ENCODE results near the gene ROPN1B. TPM values are rescaled to one million over a fixed set of nuclear protein-coding genes. Genes with fewer than 3 reads are reported as not detected.

ROPN1B gene
- total RNA-seq, 2 donors from 2014 or later: not detected

GRCh38 chr3:126021224-126021623 is 52.2 kb downstream of the ROPN1B start:
- no peak overlapping the region for H3K4me3 Mint-ChIP-seq
- no peak overlapping the region for H3K27ac Mint-ChIP-seq
- no peak for ATAC-seq (replicated peaks in 1 of 2)
- no peaks in the 10 kb centered on the region for H3K9me3 Mint-ChIP-seq
- H3K4me1 Mint-ChIP-seq (ENCODE audit: low read depth): no peaks in the 10 kb centered on the region
- no peaks in the 10 kb centered on the region for H3K27me3 Mint-ChIP-seq (ENCODE audit: low read depth)
- H3K36me3 Mint-ChIP-seq (ENCODE audit: insufficient read depth in 2 of 2): no peaks in the 10 kb centered on the region
- no peak for DNase-seq

DNA sequence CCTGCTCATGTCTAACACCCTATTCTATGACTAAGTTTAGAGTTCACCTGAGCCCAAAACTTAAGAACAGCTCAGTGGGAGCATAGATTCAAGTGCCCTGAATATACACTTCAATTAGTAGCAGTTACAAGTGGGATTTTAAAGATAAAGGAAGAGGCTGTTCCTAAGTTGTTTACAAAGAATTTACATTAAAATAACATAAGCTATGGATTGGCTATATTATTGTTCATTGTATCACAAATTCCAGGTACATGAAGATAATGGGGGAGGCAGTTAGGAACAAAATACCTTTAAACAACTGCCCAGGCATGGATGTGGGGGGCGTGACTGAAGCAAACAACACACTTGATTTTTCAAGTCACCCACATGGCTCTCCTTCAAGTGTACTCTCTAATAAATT is 52.7 kb downstream of the ROPN1B start:
- Mint-ChIP-seq H3K27me3 (ENCODE audit: low read depth) (no peaks in the 10 kb centered on the region), H3K36me3 (ENCODE audit: insufficient read depth in 2 of 2) (no peaks in the 10 kb centered on the region), H3K9me3 (no peaks in the 10 kb centered on the region), H3K4me3 (no peak overlapping the region), H3K4me1 (ENCODE audit: low read depth) (no peaks in the 10 kb centered on the region), H3K27ac (no peak overlapping the region)
- ATAC-seq (replicated peaks in 1 of 2): no peak
- DNase-seq: no peak

GRCh38 chr3:126022741-126023359 is 53.9 kb downstream of the ROPN1B start:
- Mint-ChIP-seq H3K27me3 (ENCODE audit: low read depth) (no peaks in the 10 kb centered on the region), H3K4me3 (no peak overlapping the region), H3K36me3 (ENCODE audit: insufficient read depth in 2 of 2) (peaks cover 4 to 5% of the 10 kb centered on the region in 2 donors), H3K9me3 (peaks cover 1 to 3% of the 10 kb centered on the region in 2 donors), H3K4me1 (ENCODE audit: low read depth) (no peaks in the 10 kb centered on the region), H3K27ac (no peak overlapping the region)
- no peak for ATAC-seq (replicated peaks in 1 of 2)
- no peak for DNase-seq

DNA sequence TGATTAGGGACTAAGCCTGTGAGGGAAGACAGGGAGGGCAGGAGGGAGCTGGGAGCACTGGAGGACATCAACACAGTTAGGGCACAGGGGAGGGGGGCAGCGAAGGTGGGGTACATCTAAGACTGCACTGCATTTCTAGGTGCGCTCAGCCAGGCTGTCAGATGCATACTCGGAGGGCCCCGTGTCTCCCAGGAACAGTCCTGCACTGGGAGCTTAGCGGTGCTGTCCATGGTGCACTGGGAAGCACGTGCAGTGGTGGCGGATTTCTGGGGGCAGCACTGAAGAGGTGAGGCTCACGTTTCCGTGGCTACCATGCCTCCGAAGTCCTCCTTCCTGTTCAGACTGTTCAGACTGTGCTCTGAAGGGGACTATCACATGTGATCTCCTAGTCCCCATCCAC is 54.4 kb downstream of the ROPN1B start:
- DNase-seq (no peak), ATAC-seq (replicated peaks in 1 of 2) (no peak)
- Mint-ChIP-seq H3K27me3 (ENCODE audit: low read depth) (no peaks in the 10 kb centered on the region), H3K4me3 (no peak overlapping the region), H3K36me3 (ENCODE audit: insufficient read depth in 2 of 2) (peaks cover 5 to 6% of the 10 kb centered on the region in 2 donors), H3K27ac (no peak overlapping the region), H3K4me1 (ENCODE audit: low read depth) (no peaks in the 10 kb centered on the region), H3K9me3 (peaks cover 1 to 3% of the 10 kb centered on the region in 2 donors)

- DNase-seq (no peak), ATAC-seq (replicated peaks in 1 of 2) (no peak)
- Mint-ChIP-seq H3K27me3 (ENCODE audit: low read depth) (no peaks in the 10 kb centered on the region), H3K27ac (no peak overlapping the region), H3K4me3 (no peak overlapping the region), H3K36me3 (ENCODE audit: insufficient read depth in 2 of 2) (peaks cover 6% of the 10 kb centered on the region in 2 donors), H3K9me3 (peaks cover 1 to 3% of the 10 kb centered on the region in 2 donors), H3K4me1 (ENCODE audit: low read depth) (no peaks in the 10 kb centered on the region)
Observed at GRCh38 chr3:126024049-126024854, 55.3 kb downstream of the ROPN1B start.

- Mint-ChIP-seq H3K27me3 (ENCODE audit: low read depth) (no peaks in the 10 kb centered on the region), H3K4me3 (no peak overlapping the region), H3K36me3 (ENCODE audit: insufficient read depth in 2 of 2) (peaks cover 9 to 10% of the 10 kb centered on the region in 2 donors), H3K9me3 (peaks cover 3 to 4% of the 10 kb centered on the region in 2 donors), H3K27ac (no peak overlapping the region), H3K4me1 (ENCODE audit: low read depth) (no peaks in the 10 kb centered on the region)
- ATAC-seq (replicated peaks in 1 of 2) (no peak), DNase-seq (no peak)
Observed at GRCh38 chr3:126025116-126025729, 56.2 kb downstream of the ROPN1B start.

DNA sequence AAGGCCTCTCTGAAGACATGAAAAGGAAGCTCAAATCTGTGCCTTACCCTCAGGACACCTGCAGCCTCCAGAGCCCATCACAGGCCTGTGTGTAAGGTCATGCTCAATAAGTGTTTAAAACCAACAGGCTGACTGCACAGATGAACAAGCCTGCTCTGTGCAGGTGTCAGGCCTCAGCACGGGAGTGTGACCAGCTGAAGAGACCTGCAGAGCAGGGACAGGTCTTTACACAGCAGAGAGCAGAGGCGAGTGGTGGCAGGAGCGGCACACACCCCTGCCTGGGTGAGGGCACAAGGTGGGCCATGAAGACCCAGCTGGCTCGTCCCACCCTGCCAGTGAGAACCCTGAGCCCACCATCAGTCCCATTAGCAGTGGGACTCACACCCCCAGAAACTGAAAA is 56.9 kb downstream of the ROPN1B start:
- Mint-ChIP-seq H3K4me3 (no peak overlapping the region), H3K9me3 (peaks cover 3 to 4% of the 10 kb centered on the region in 2 donors), H3K27me3 (ENCODE audit: low read depth) (no peaks in the 10 kb centered on the region), H3K4me1 (ENCODE audit: low read depth) (no peaks in the 10 kb centered on the region), H3K36me3 (ENCODE audit: insufficient read depth in 2 of 2) (peaks cover 9 to 10% of the 10 kb centered on the region in 2 donors), H3K27ac (no peak overlapping the region)
- DNase-seq (no peak), ATAC-seq (replicated peaks in 1 of 2) (no peak)

DNA sequence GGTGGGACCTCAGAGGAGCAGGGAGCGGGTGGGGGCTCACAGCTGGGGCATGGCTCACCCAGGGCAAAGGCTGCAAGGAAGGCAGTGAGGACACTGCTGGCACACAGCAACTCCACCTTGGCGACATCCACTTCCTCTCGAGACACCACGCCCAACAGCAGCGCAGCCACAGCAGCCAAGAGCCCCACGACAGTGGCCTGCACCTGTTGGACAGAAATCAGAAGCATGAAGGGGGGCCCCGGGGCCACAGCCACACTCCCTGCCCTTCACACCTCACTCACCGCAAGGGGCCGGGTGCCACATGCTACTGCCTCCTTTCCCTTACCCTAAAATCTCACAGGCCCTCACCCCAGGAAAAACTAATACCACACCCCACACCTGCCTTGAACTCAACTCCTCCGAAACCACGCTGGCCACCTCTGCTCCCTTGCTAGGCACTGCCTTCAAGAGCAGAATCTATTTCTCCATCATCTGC is 57.3 kb downstream of the ROPN1B start:
- Mint-ChIP-seq H3K9me3 (peaks cover 3 to 4% of the 10 kb centered on the region in 2 donors), H3K36me3 (ENCODE audit: insufficient read depth in 2 of 2) (peaks cover 9 to 10% of the 10 kb centered on the region in 2 donors), H3K4me3 (no peak overlapping the region), H3K27ac (no peak overlapping the region), H3K27me3 (ENCODE audit: low read depth) (no peaks in the 10 kb centered on the region), H3K4me1 (ENCODE audit: low read depth) (no peaks in the 10 kb centered on the region)
- DNase-seq (no peak), ATAC-seq (replicated peaks in 1 of 2) (no peak)

GRCh38 chr3:126026761-126027160 is 57.8 kb downstream of the ROPN1B start:
- no peaks in the 10 kb centered on the region for H3K4me1 Mint-ChIP-seq (ENCODE audit: low read depth)
- peaks cover 9 to 10% of the 10 kb centered on the region in 2 donors for H3K36me3 Mint-ChIP-seq (ENCODE audit: insufficient read depth in 2 of 2)
- H3K9me3 Mint-ChIP-seq: peaks cover 3 to 4% of the 10 kb centered on the region in 2 donors
- no peaks in the 10 kb centered on the region for H3K27me3 Mint-ChIP-seq (ENCODE audit: low read depth)
- no peak for ATAC-seq (replicated peaks in 1 of 2)
- H3K4me3 Mint-ChIP-seq: no peak overlapping the region
- no peak for DNase-seq
- no peak overlapping the region for H3K27ac Mint-ChIP-seq

DNA sequence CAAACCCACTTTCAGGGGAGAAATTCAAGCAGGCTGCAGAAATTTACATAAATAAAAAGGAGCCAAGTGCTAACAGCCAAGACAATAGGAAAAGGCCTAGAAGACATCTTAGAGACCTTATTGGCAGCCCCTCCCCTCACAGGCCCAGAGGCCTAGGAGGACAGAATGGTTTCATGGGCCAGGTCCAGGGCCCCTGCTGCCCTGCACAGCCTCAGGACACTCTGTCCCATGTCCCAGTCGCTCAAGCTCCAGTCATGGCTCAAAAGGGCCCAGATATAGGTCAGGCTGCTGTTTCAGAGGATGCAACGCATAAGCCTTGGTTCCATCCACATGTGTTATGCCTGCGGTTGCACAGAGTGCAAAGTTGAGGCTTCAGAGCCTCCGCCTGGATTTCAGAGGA is 59.1 kb downstream of the ROPN1B start:
- no peaks in the 10 kb centered on the region for H3K27me3 Mint-ChIP-seq (ENCODE audit: low read depth)
- no peak overlapping the region for H3K27ac Mint-ChIP-seq
- H3K4me3 Mint-ChIP-seq: no peak overlapping the region
- ATAC-seq (replicated peaks in 1 of 2): no peak
- peaks cover 9 to 10% of the 10 kb centered on the region in 2 donors for H3K36me3 Mint-ChIP-seq (ENCODE audit: insufficient read depth in 2 of 2)
- H3K4me1 Mint-ChIP-seq (ENCODE audit: low read depth): no peaks in the 10 kb centered on the region
- DNase-seq: no peak
- peaks cover 3 to 4% of the 10 kb centered on the region in 2 donors for H3K9me3 Mint-ChIP-seq

- ATAC-seq (replicated peaks in 1 of 2) (no peak), DNase-seq (no peak)
- Mint-ChIP-seq H3K4me3 (no peak overlapping the region), H3K27ac (no peak overlapping the region), H3K27me3 (ENCODE audit: low read depth) (no peaks in the 10 kb centered on the region), H3K36me3 (ENCODE audit: insufficient read depth in 2 of 2) (peaks cover 9 to 10% of the 10 kb centered on the region in 2 donors), H3K4me1 (ENCODE audit: low read depth) (no peaks in the 10 kb centered on the region), H3K9me3 (peaks cover 3 to 4% of the 10 kb centered on the region in 2 donors)
Observed at GRCh38 chr3:126029241-126029640, 60.3 kb downstream of the ROPN1B start.

DNA sequence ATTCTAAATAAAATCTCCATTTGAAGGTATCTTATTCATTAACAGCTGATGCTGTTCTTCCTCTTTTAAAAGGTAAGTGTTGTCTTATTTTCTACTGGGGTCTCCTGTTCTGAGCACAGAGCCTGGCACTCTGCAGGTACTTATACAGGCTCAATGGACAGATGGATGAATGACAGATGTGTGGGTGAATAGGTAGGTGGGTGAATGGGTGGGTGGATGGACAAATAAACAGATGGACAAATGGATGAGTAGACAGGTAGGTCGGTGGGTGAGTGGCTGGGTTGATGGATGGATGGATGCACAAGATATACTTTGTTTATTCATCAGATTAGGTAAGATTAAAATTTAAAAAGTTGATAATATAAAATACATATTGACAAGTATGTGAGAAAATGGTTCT is 61.5 kb downstream of the ROPN1B start:
- ATAC-seq (replicated peaks in 1 of 2): no peak
- no peak for DNase-seq
- Mint-ChIP-seq H3K9me3 (peaks cover 3 to 4% of the 10 kb centered on the region in 2 donors), H3K4me1 (ENCODE audit: low read depth) (no peaks in the 10 kb centered on the region), H3K36me3 (ENCODE audit: insufficient read depth in 2 of 2) (peaks cover 11 to 12% of the 10 kb centered on the region in 2 donors), H3K4me3 (no peak overlapping the region), H3K27me3 (ENCODE audit: low read depth) (no peaks in the 10 kb centered on the region), H3K27ac (no peak overlapping the region)

DNA sequence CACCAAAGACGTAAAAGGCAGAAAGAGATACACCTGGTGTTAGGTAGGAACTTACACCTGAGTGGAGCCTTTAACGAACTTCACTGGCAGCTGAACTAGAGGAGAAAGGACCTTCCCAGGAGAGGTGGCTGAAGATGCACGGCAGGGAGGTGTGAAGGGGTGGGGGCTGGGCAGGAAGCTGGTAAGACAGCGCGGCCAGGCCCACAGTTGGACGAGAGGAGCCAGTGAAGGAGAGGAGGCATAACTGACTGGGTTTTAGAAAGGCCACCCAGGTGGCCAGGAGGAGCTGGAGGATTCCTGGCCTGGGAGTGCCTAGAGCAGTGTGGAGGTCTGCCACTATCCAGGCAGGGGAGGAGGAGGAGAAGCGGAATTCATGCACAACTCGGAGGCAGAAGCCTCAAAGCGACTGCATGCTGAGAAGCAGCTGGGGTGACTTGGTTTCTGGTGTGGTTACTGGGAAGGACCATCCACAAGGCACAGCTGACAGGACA is 63.0 kb downstream of the ROPN1B start:
- no peak for ATAC-seq (replicated peaks in 1 of 2)
- Mint-ChIP-seq H3K27me3 (ENCODE audit: low read depth) (no peaks in the 10 kb centered on the region), H3K9me3 (peaks cover 3 to 4% of the 10 kb centered on the region in 2 donors), H3K4me3 (no peak overlapping the region), H3K27ac (no peak overlapping the region), H3K36me3 (ENCODE audit: insufficient read depth in 2 of 2) (peaks cover 11 to 12% of the 10 kb centered on the region in 2 donors), H3K4me1 (ENCODE audit: low read depth) (no peaks in the 10 kb centered on the region)
- DNase-seq: no peak

Data from activated T-cell treated with anti-CD3 and anti-CD28 coated beads, Interleukin-2, amount 50 U/mL, for 72 hours (primary cell).